ENCODE data around the gene KDM2B. TPM values are rescaled to one million over a fixed set of nuclear protein-coding genes. Genes with fewer than 3 reads are reported as not detected.
"Not testable (repeated sequence)": the region's sequence is repeated elsewhere in the genome, so short reads cannot be mapped to it uniquely, and the experiment has no call there.

The KDM2B gene
- total RNA-seq, 3 donors from 2014 or later = 47.3 to 51.8 (median 48.6) TPM

- Mint-ChIP-seq H3K9me3 (no peaks in the 10 kb centered on the region), H3K36me3 (ENCODE audit: insufficient read depth) (peaks cover 5% of the 10 kb centered on the region), H3K4me3 (no peak overlapping the region), H3K4me1 (ENCODE audit: low read depth) (peaks cover 26% of the 10 kb centered on the region), H3K27me3 (ENCODE audit: low read depth) (no peaks in the 10 kb centered on the region)
- ATAC-seq = no peak
- DNase-seq = no peak
Observed at GRCh38 chr12:121397521-121397920, 183.3 kb downstream of the KDM2B start.

GRCh38 chr12:121392325-121392716, 188.5 kb downstream of the KDM2B start:
- H3K4me3 Mint-ChIP-seq = no peak overlapping the region
- H3K4me1 Mint-ChIP-seq (ENCODE audit: low read depth) = peaks cover 10% of the 10 kb centered on the region
- no peaks in the 10 kb centered on the region for H3K36me3 Mint-ChIP-seq (ENCODE audit: insufficient read depth)
- ATAC-seq = no peak
- no peaks in the 10 kb centered on the region for H3K27me3 Mint-ChIP-seq (ENCODE audit: low read depth)
- no peak for DNase-seq
- H3K9me3 Mint-ChIP-seq = no peaks in the 10 kb centered on the region

- H3K27me3 Mint-ChIP-seq (ENCODE audit: low read depth) = no peaks in the 10 kb centered on the region
- ATAC-seq (peak; percentile 79 to 80), DNase-seq (no peak)
- no peaks in the 10 kb centered on the region for H3K9me3 Mint-ChIP-seq
- H3K4me1 Mint-ChIP-seq (ENCODE audit: low read depth) = peaks cover 10% of the 10 kb centered on the region
- H3K4me3 Mint-ChIP-seq = peak overlapping the region; percentile 44
- no peaks in the 10 kb centered on the region for H3K36me3 Mint-ChIP-seq (ENCODE audit: insufficient read depth)
Observed at GRCh38 chr12:121391619-121392324, 189.1 kb downstream of the KDM2B start.

- Mint-ChIP-seq H3K9me3 (no peaks in the 10 kb centered on the region), H3K36me3 (ENCODE audit: insufficient read depth) (no peaks in the 10 kb centered on the region), H3K4me1 (ENCODE audit: low read depth) (peaks cover 10% of the 10 kb centered on the region), H3K27me3 (ENCODE audit: low read depth) (no peaks in the 10 kb centered on the region), H3K4me3 (no peak overlapping the region)
- DNase-seq (no peak), ATAC-seq (no peak)
Observed at GRCh38 chr12:121390856-121391255, 190.0 kb downstream of the KDM2B start.

GRCh38 chr12:121388421-121388981, 192.3 kb downstream of the KDM2B start:
- DNase-seq (no peak), ATAC-seq (no peak)
- Mint-ChIP-seq H3K4me1 (ENCODE audit: low read depth) (peaks cover 10% of the 10 kb centered on the region), H3K36me3 (ENCODE audit: insufficient read depth) (no peaks in the 10 kb centered on the region), H3K27me3 (ENCODE audit: low read depth) (no peaks in the 10 kb centered on the region), H3K4me3 (no peak overlapping the region), H3K9me3 (no peaks in the 10 kb centered on the region)

GRCh38 chr12:121384891-121385290, 195.9 kb downstream of the KDM2B start:
- H3K27me3 Mint-ChIP-seq (ENCODE audit: low read depth); ATAC-seq; DNase-seq; H3K4me1 Mint-ChIP-seq (ENCODE audit: low read depth); H3K9me3 Mint-ChIP-seq; H3K36me3 Mint-ChIP-seq (ENCODE audit: insufficient read depth); H3K4me3 Mint-ChIP-seq: not testable (repeated sequence)

GRCh38 chr12:121383601-121384021, 197.2 kb downstream of the KDM2B start:
- Mint-ChIP-seq H3K36me3 (ENCODE audit: insufficient read depth) (no peaks in the 10 kb centered on the region), H3K4me1 (ENCODE audit: low read depth) (no peaks in the 10 kb centered on the region), H3K9me3 (no peaks in the 10 kb centered on the region), H3K27me3 (ENCODE audit: low read depth) (no peaks in the 10 kb centered on the region), H3K4me3 (no peak overlapping the region)
- DNase-seq (no peak), ATAC-seq (no peak)

- Mint-ChIP-seq H3K4me3 (no peak overlapping the region), H3K9me3 (no peaks in the 10 kb centered on the region), H3K36me3 (ENCODE audit: insufficient read depth) (no peaks in the 10 kb centered on the region), H3K4me1 (ENCODE audit: low read depth) (no peaks in the 10 kb centered on the region), H3K27me3 (ENCODE audit: low read depth) (peaks cover 2% of the 10 kb centered on the region)
- DNase-seq = no peak
- no peak for ATAC-seq
Observed at GRCh38 chr12:121379945-121380344, 200.9 kb downstream of the KDM2B start.

Other genes starting within 250 kb of the KDM2B start
- 100 to 1,000 TPM; 136 to 152 (median 137) TPM for gene ANAPC5, start 228.6 kb downstream of the KDM2B start, total RNA-seq
- 10 to 100 TPM; 69.8 to 84.3 (median 71.9) TPM for gene RNF34, start 180.9 kb downstream of the KDM2B start, total RNA-seq
- gene ORAI1, start 45.5 kb upstream of the KDM2B start, total RNA-seq = 10 to 100 TPM; 46.2 to 49.8 (median 48.9) TPM
- 1 to 10 TPM in 2 of 3 donors, under 1 TPM in 1; 0.60 to 1.2 (median 1.2) TPM for gene MORN3, start 88.6 kb upstream of the KDM2B start, total RNA-seq
- gene TMEM120B, start 131.7 kb upstream of the KDM2B start, total RNA-seq = 10 to 100 TPM; 14.2 to 19.1 (median 17.7) TPM
- 10 to 100 TPM; 80.7 to 94.6 (median 85.8) TPM for gene RHOF, start 212.7 kb upstream of the KDM2B start, total RNA-seq
- 10 to 100 TPM; 30.4 to 32.7 (median 31.7) TPM for gene SETD1B, start 223.0 kb upstream of the KDM2B start, total RNA-seq

All from activated T-cell treated with anti-CD3 and anti-CD28 coated beads, Interleukin-2, amount 50 U/mL, for 4 hours (primary cell).